GM23338 (cell line): ENCODE measurements around the gene CD14. TPM values are rescaled to one million over a fixed set of nuclear protein-coding genes. Genes with fewer than 3 reads are reported as not detected.
A peak's percentile ranks its signal among the peaks of the same experiment; 100 is the strongest.

Experiments
- ATAC-seq: fragments of 200-7000 bp; cut with Tn5 transposase; 3 replicates; pipeline ENCODE4 v1.9.1; 2020
- DNase-seq: peaks from one replicate; pipeline ENCODE4 v3.0.0-alpha.2; 2015; ENCODE audit warnings: low spot score
- H2AFZ ChIP-seq: fragments of 200-600 bp; sonication (generic); 2 replicates; pipeline ENCODE4 v1.8.0; 2016; ENCODE audit warnings: antibody characterized with exemption, mild to moderate bottlenecking, moderate library complexity
- H3F3A ChIP-seq: fragments of 200-600 bp; sonication (generic); replicated peaks from 2 replicates; pipeline ENCODE4 v1.8.0; 2017; ENCODE audit warnings: antibody characterized with exemption, mixed run types, low read depth
- H3K27ac ChIP-seq: fragments of 200-600 bp; sonication (generic); 2 replicates; pipeline ENCODE4 v1.6.1; 2016; ENCODE audit warnings: low read depth
- H3K27me3 ChIP-seq: fragments of 200-600 bp; sonication (generic); 2 replicates; pipeline ENCODE4 v1.8.0; 2016; ENCODE audit warnings: mild to moderate bottlenecking, mixed run types, moderate library complexity; ENCODE audit not compliant: insufficient read depth
- H3K36me3 ChIP-seq: fragments of 200-600 bp; sonication (generic); 2 replicates; pipeline ENCODE4 v1.8.0; 2016; ENCODE audit warnings: mild to moderate bottlenecking; ENCODE audit not compliant: insufficient read depth
- H3K4me1 ChIP-seq: fragments of 200-600 bp; sonication (generic); 2 replicates; pipeline ENCODE4 v1.8.0; 2016; ENCODE audit warnings: mild to moderate bottlenecking, moderate library complexity; ENCODE audit not compliant: insufficient read depth
- H3K4me2 ChIP-seq: fragments of 200-600 bp; sonication (generic); 2 replicates; pipeline ENCODE4 v1.7.1; 2017; ENCODE audit warnings: mixed run types
- H3K4me3 ChIP-seq: fragments of 200-600 bp; sonication (generic); 2 replicates; pipeline ENCODE4 v1.6.1; 2016; ENCODE audit warnings: mixed run types
- H3K79me2 ChIP-seq: fragments of 200-600 bp; sonication (generic); replicated peaks from 2 replicates; pipeline ENCODE4 v1.8.0; 2017; ENCODE audit warnings: mild to moderate bottlenecking; ENCODE audit not compliant: insufficient read depth
- H3K9me2 ChIP-seq: fragments of 200-600 bp; sonication (generic); 2 replicates; pipeline ENCODE4 v1.8.0; 2017; ENCODE audit not compliant: insufficient read depth
- H4K20me1 ChIP-seq: fragments of 200-600 bp; sonication (generic); replicated peaks from 2 replicates; pipeline ENCODE4 v1.8.0; 2017; ENCODE audit warnings: mild to moderate bottlenecking; ENCODE audit not compliant: insufficient read depth
- H3K27ac Mint-ChIP-seq: 2 replicates; pipeline ENCODE4 v1.8.0; 2020; ENCODE audit warnings: inconsistent platforms, mild to moderate bottlenecking, moderate library complexity, mixed read lengths
- H3K27me3 Mint-ChIP-seq: 3 replicates; pipeline ENCODE4 v1.8.0; 2022; ENCODE audit warnings: low read depth, mild to moderate bottlenecking, moderate library complexity, mixed read lengths, inconsistent platforms; ENCODE audit not compliant: insufficient read depth, poor library complexity
- H3K36me3 Mint-ChIP-seq: 3 replicates; pipeline ENCODE4 v1.8.0; 2021; ENCODE audit warnings: low read depth, mild to moderate bottlenecking, inconsistent platforms, moderate library complexity, mixed read lengths
- H3K4me1 Mint-ChIP-seq: 3 replicates; pipeline ENCODE4 v1.8.0; 2020; ENCODE audit warnings: mild to moderate bottlenecking, inconsistent platforms, mixed read lengths
- H3K4me3 Mint-ChIP-seq: 3 replicates; pipeline ENCODE4 v1.8.0; 2021; ENCODE audit warnings: moderate library complexity, mild to moderate bottlenecking, inconsistent platforms, mixed read lengths
- H3K9me3 Mint-ChIP-seq: 3 replicates; pipeline ENCODE4 v1.8.0; 2020; ENCODE audit warnings: moderate library complexity, mild to moderate bottlenecking, inconsistent platforms, mixed read lengths
- CREB1 ChIP-seq: fragments of 250-450 bp; sonication (Bioruptor Pico); IDR thresholded peaks from 2 replicates; pipeline ENCODE4 v1.5.0; 2020; ENCODE audit warnings: low read depth, mild to moderate bottlenecking, moderate library complexity
- ETS1 ChIP-seq: IDR thresholded peaks from 2 replicates; pipeline ENCODE4 v1.6.1; 2016; ENCODE audit warnings: antibody characterized with exemption
- EZH2 ChIP-seq: fragments of 200-600 bp; sonication (generic); IDR thresholded peaks from one replicate; pipeline ENCODE4 v1.8.0; 2017; ENCODE audit warnings: antibody characterized with exemption, mild to moderate bottlenecking, low read depth; ENCODE audit not compliant: unreplicated experiment
- EZH2phosphoT487 ChIP-seq: fragments of 200-600 bp; sonication (generic); IDR thresholded peaks from one replicate; pipeline ENCODE4 v1.8.1; 2018; ENCODE audit warnings: antibody characterized with exemption; ENCODE audit not compliant: unreplicated experiment
- JUNB ChIP-seq: IDR thresholded peaks from one replicate; pipeline ENCODE4 v1.6.1; 2016; ENCODE audit warnings: antibody characterized with exemption; ENCODE audit not compliant: unreplicated experiment
- NANOG ChIP-seq: IDR thresholded peaks from 2 replicates; pipeline ENCODE4 v1.6.1; 2016; ENCODE audit warnings: antibody characterized with exemption, borderline replicate concordance
- POLR2AphosphoS5 ChIP-seq: IDR thresholded peaks from 2 replicates; pipeline ENCODE4 v1.6.1; 2016; ENCODE audit warnings: antibody characterized with exemption, low read depth
- REST ChIP-seq: IDR thresholded peaks from one replicate; pipeline ENCODE4 v1.6.1; 2018; ENCODE audit warnings: antibody characterized with exemption; ENCODE audit not compliant: unreplicated experiment
- STAT1 ChIP-seq: IDR thresholded peaks from one replicate; pipeline ENCODE4 v1.6.1; 2016; ENCODE audit warnings: antibody characterized with exemption; ENCODE audit not compliant: unreplicated experiment
- ZNF114 ChIP-seq: fragments of 250-450 bp; sonication (Bioruptor Pico); IDR thresholded peaks from 2 replicates; pipeline ENCODE4 v1.5.0; 2020; ENCODE audit warnings: mild to moderate bottlenecking, moderate library complexity
- ZNF331 ChIP-seq: fragments of 250-450 bp; sonication (Bioruptor Pico); IDR thresholded peaks from 2 replicates; pipeline ENCODE4 v1.5.0; 2020; ENCODE audit warnings: low read depth, mild to moderate bottlenecking, moderate library complexity
- ZNF462 ChIP-seq: fragments of 250-450 bp; sonication (Bioruptor Pico); IDR thresholded peaks from 2 replicates; pipeline ENCODE4 v1.5.0; 2020; ENCODE audit warnings: mild to moderate bottlenecking, moderate library complexity
- long read RNA-seq: library from polyadenylated mRNA; unstranded; transcript quantifications from one replicate; pipeline ENCODE4 v2.0.0, GENCODE V29; 2020; ENCODE audit not compliant: unreplicated experiment
- polyA plus RNA-seq: library from polyadenylated mRNA; unstranded; fragments of >200 nt; fragmentation: Nextera tagmentation; extraction: Ambion mirVana; gene quantifications from 2 replicates; pipeline ENCODE4 v1.2.1, GENCODE V29; 2016
- total RNA-seq: library from RNA; depleted of rRNA; stranded (reverse); fragments of >200 nt; shearing (Covaris generic); gene quantifications from 2 replicates; pipeline ENCODE4 v1.2.3, GENCODE V29; 2014; rRNA removed
- TF ChIP-seq, protein P1 (sequence below), 2 experiments: fragments of 200-600 bp in 1 of 2; sonication (generic) in 1 of 2; conservative IDR thresholded peaks; 2 replicates each; pipeline versions ENCODE4 v1.5.1 to v1.6.1; 2016 to 2017; ENCODE audit warnings: antibody characterized with exemption in 2 of 2, low read depth in 2 of 2, mild to moderate bottlenecking in 2 of 2, moderate library complexity in 1 of 2

CD14 gene
- total RNA-seq (not detected in 2 replicates), polyA plus RNA-seq (0.17 TPM in 1 of 2 replicates, not detected in the other)
- long read RNA-seq = 0 reads

DNA sequence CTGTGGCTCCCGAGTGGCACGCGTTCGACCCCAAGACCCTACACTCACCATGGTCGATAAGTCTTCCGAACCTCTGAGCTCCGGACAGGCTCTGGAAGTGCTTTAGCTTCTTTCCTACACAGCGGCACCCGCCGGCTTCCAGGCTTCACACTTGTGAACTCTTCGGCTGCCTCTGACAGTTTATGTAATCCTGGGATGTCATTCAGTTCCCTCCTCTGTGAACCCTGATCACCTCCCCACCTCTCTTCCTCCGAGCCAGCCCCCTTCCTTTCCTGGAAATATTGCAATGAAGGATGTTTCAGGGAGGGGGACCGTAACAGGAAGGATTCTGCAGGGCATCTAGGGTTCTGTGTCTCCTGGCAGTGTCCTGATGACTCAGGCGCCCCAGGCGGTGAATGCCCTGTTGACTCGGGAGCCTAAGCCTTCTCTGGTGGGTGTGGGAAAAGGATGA is at the start of gene CD14:
CD14 (minus strand) TSS at position 155 of the 451 bp plus-strand sequence; CDS start at position 51, 104 bp downstream.
- Histone ChIP-seq H3F3A (no peaks in the 10 kb centered on the region), H3K27ac (no peak within 1 kb of the TSS), H3K36me3 (no peaks in the 10 kb centered on the region), H3K4me1 (peaks cover 4% of the 10 kb centered on the region; the same call in 1 of the 2 replicates), H4K20me1 (no peaks in the 10 kb centered on the region), H2AFZ (peak within 1 kb of the TSS; percentile 90), H3K4me3 (peak within 1 kb of the TSS; percentile 41), H3K9me2 (0 out of 2 replicates have a peak, but pooled peaks cover 3% of the 10 kb centered on the region), H3K79me2 (no peaks in the 10 kb centered on the region), H3K4me2 (peak within 1 kb of the TSS; percentile 64), H3K27me3 (peaks cover 39% of the 10 kb centered on the region)
- peak; percentile 26 for ATAC-seq
- Mint-ChIP-seq H3K4me1 (peaks cover 2% of the 10 kb centered on the region), H3K27me3 (peaks cover 25% of the 10 kb centered on the region), H3K9me3 (peaks cover 36% of the 10 kb centered on the region), H3K27ac (no peak within 1 kb of the TSS), H3K36me3 (peaks cover 6% of the 10 kb centered on the region; the same call in 2 of the 3 replicates), H3K4me3 (peak within 1 kb of the TSS; percentile 52; the same call in 2 of the 3 replicates)
- TF ChIP-seq ZNF462 = no peak
- no peak for TF ChIP-seq NANOG
- TF ChIP-seq STAT1 = no peak
- no peak for TF ChIP-seq JUNB
- no peak for TF ChIP-seq ETS1
- TF ChIP-seq ZNF331 = no peak
- no peak for TF ChIP-seq EZH2
- TF ChIP-seq POLR2AphosphoS5 = no peak
- TF ChIP-seq, protein P1, sequence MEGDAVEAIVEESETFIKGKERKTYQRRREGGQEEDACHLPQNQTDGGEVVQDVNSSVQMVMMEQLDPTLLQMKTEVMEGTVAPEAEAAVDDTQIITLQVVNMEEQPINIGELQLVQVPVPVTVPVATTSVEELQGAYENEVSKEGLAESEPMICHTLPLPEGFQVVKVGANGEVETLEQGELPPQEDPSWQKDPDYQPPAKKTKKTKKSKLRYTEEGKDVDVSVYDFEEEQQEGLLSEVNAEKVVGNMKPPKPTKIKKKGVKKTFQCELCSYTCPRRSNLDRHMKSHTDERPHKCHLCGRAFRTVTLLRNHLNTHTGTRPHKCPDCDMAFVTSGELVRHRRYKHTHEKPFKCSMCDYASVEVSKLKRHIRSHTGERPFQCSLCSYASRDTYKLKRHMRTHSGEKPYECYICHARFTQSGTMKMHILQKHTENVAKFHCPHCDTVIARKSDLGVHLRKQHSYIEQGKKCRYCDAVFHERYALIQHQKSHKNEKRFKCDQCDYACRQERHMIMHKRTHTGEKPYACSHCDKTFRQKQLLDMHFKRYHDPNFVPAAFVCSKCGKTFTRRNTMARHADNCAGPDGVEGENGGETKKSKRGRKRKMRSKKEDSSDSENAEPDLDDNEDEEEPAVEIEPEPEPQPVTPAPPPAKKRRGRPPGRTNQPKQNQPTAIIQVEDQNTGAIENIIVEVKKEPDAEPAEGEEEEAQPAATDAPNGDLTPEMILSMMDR (conservative IDR thresholded peaks at IDR 0.05; ENCODE audit: low read depth in 2 of 2) = no peak
- TF ChIP-seq CREB1 (CRISPR knock-in tag) = no peak
- no peak for TF ChIP-seq REST
- TF ChIP-seq ZNF114 (CRISPR knock-in tag) = no peak
- no peak for TF ChIP-seq EZH2phosphoT487
- DNase-seq = peak; percentile 12
